Heart right ventricle (tissue), 16 donors: ENCODE results near the gene ZBTB7A. TPM values are rescaled to one million over a fixed set of nuclear protein-coding genes. Genes with fewer than 3 reads are reported as not detected.

Experiments
- ATAC-seq, 8 donors: fragments of 200-7000 bp; cut with Tn5 transposase; one replicate each; pipeline ENCODE4 v1.9.1; 2020; ENCODE audit warnings: mild to moderate bottlenecking in 8 of 8, moderate library complexity in 8 of 8, moderate number of reproducible peaks in 1 of 8
- DNase-seq, 2 donors: peaks; one replicate each; pipeline ENCODE4 v3.0.0-alpha.2; 2020
- H3K27ac ChIP-seq, 10 donors: fragments of 200-600 bp; sonication (generic) in 2 of 10; one replicate each; pipeline versions ENCODE4 v1.5.0 to v1.8.0; 2020 to 2022; ENCODE audit warnings: mild to moderate bottlenecking in 3 of 10
- H3K27me3 ChIP-seq, 7 donors: fragments of 200-600 bp; one replicate each; pipeline ENCODE4 v1.8.0; 2021 to 2022; ENCODE audit warnings: mild to moderate bottlenecking in 2 of 7
- H3K36me3 ChIP-seq, 9 donors: fragments of 200-600 bp; sonication (generic) in 1 of 9; one replicate each; pipeline versions ENCODE4 v1.5.0 to v1.8.0; 2020 to 2022; ENCODE audit warnings: mild to moderate bottlenecking in 2 of 9
- H3K4me1 ChIP-seq, 9 donors: fragments of 200-600 bp; sonication (generic) in 1 of 9; one replicate each; pipeline versions ENCODE4 v1.5.0 to v1.8.0; 2020 to 2022; ENCODE audit warnings: mild to moderate bottlenecking in 4 of 9
- H3K4me3 ChIP-seq, 10 donors: fragments of 200-600 bp; sonication (generic) in 2 of 10; one replicate each; pipeline versions ENCODE4 v1.5.0 to v1.8.0; 2020 to 2022; ENCODE audit warnings: mild to moderate bottlenecking in 7 of 10, moderate library complexity in 2 of 10
- H3K9me3 ChIP-seq, 11 donors: fragments of 200-600 bp in 10 of 11; sonication (generic) in 2 of 11; one replicate each; pipeline versions ENCODE4 v1.5.0 to v1.8.0; 2013 to 2022; ENCODE audit warnings: mild to moderate bottlenecking in 2 of 11, control low read depth in 1 of 11, moderate library complexity in 1 of 11
- CTCF ChIP-seq, 9 donors: fragments of 200-600 bp; sonication (generic) in 2 of 9; IDR thresholded peaks; one replicate each; pipeline versions ENCODE4 v1.5.0 to v1.8.0; 2021 to 2022; ENCODE audit warnings: antibody characterized with exemption in 9 of 9, mild to moderate bottlenecking in 5 of 9, moderate library complexity in 1 of 9
- WGBS, 2 donors: extraction: QIAGEN DNeasy Blood & Tissue Kit; methylation state at CpG; one replicate each; pipeline ENCODE4 v1.1.7; 2013; ENCODE audit warnings: inconsistent platforms in 1 of 2; 5-methylcytosine and 5-hydroxymethylcytosine counted together
- intact Hi-C, 10 donors: fragments of 100-400 bp; cut with DNase I; formaldehyde crosslinking; loops; one replicate each; pipeline versions ENCODE4 v1.11.1 to v1.14.2; 2022
- polyA plus RNA-seq, 2 donors: library from polyadenylated mRNA; stranded (reverse); fragments of 200-250 nt; gene quantifications; one replicate each; pipeline ENCODE4 v1.2.3, GENCODE V29; 2013
- total RNA-seq, 10 donors: library from RNA; stranded (reverse); fragmentation: NEBNext Ultra II Directional in 3 of 10; extraction: Animal tissue kit (Norgen Biotek cat#: 25700) in 3 of 10; gene quantifications; one replicate each; pipeline versions ENCODE4 v1.2.1 to v1.2.4, GENCODE V29; 2021 to 2023
- donor health status: Arrhythmogenic right ventricular cardiomyopathy.
- donor health status: ischemic (EF 13 %, LVEDD 7.1; RV severe dilation, severe dysfunction).
- donor health status: healthy with polysubstance abuse.
- donor health status: DM: no; HTN: yes; CAD: no.
- donor health status: DM: no; HTN: no; CAD: no.
- donor health status: ischemic (EF 25% LVEDD 6.9; RV normal size, moderate dysfunction).
- donor health status: ischemic (EF 25% LVEDD 5.7; RV mildly dilated, moderate dysfunction).
- donor health status: healthy.
- donor health status: DM: yes; HTN: yes; CAD: no.
- donor health status: Ischemic cardiomyopathy.
- donor health status: ischemic (EF 35%, LVEDD 5.7; RV mildly dilated, moderate dysfunction).
- donor health status: nonischemic (EF 11% LVEDD 7.7; RV severe dilation, severe dysfunction).
- donor health status: DM: yes; HTN: yes; CAD: no.
- donor health status: PGD.
- donor health status: ischemic (EF 29% LVEDD 5.4; RV normal size, mild dysfunction).
- donor health status: nonischemic (EF 23%, LVEDD 6.1; RV moderate dilation, normal function).

ZBTB7A gene
- total and polyA plus RNA-seq, 12 donors: 9.6 to 40.5 (median 25.2) TPM

- intact Hi-C loops: loop anchor here in 1 of 10 donors (5.0 kb wide), 1 partner anchor 45 kb away; no protein-coding TSS in a partner anchor
- Histone ChIP-seq H3K4me1 (peaks cover 10 to 53% (median 44%) of the 10 kb centered on the region in 9 donors), H3K27ac (peak overlapping the region in 3 of 10 donors; percentile 77 to 87 (median 84)), H3K4me3 (no peak overlapping the region), H3K36me3 (peaks cover 0 to 82% (median 22%) of the 10 kb centered on the region in 9 donors), H3K9me3 (peaks cover 0 to 6% (median 0%) of the 10 kb centered on the region in 11 donors), H3K27me3 (no peaks in the 10 kb centered on the region)
- WGBS, 2 donors: 95 to 96% methylated on average over 15 of the region's 15 CpGs
- TF ChIP-seq CTCF (IDR thresholded peaks at IDR 0.05): no peak
- ATAC-seq (no peak), DNase-seq (no peak)
Measured at GRCh38 chr19:4016903-4017638, 49.6 kb downstream of the ZBTB7A start.

- Histone ChIP-seq H3K27me3 (no peaks in the 10 kb centered on the region), H3K4me3 (peak overlapping the region in 1 of 10 donors; percentile 27), H3K27ac (peak overlapping the region in 9 of 10 donors; percentile 26 to 87 (median 75)), H3K36me3 (peaks cover 0 to 78% (median 22%) of the 10 kb centered on the region in 9 donors), H3K9me3 (peaks cover 0 to under 1% (median 0%) of the 10 kb centered on the region in 11 donors), H3K4me1 (peaks cover 11 to 55% (median 46%) of the 10 kb centered on the region in 9 donors)
- TF ChIP-seq CTCF (IDR thresholded peaks at IDR 0.05): no peak
- WGBS, 2 donors: 86 to 91% methylated on average over 12 of the region's 12 CpGs
- intact Hi-C loops: loop anchor here in 1 of 10 donors (5.0 kb wide), 1 partner anchor 46 kb away; no protein-coding TSS in a partner anchor
- DNase-seq (no peak), ATAC-seq (no peak)
Measured at GRCh38 chr19:4016486-4016885, 50.2 kb downstream of the ZBTB7A start.

- intact Hi-C loops: loop anchor here in 1 of 10 donors (5.0 kb wide), 1 partner anchor 46 kb away; no protein-coding TSS in a partner anchor
- 67 to 77% methylated on average over 37 of the region's 37 CpGs for WGBS, 2 donors
Measured at GRCh38 chr19:4015705-4016402, 50.8 kb downstream of the ZBTB7A start.

More at GRCh38 chr19:4015705-4016402, 50.8 kb downstream of the ZBTB7A start:
- DNase-seq: no peak
- H3K36me3 ChIP-seq: peaks cover 0 to 78% (median 22%) of the 10 kb centered on the region in 9 donors
- H3K27ac ChIP-seq: peak overlapping the region; percentile 26 to 87 (median 75)
- no peaks in the 10 kb centered on the region for H3K9me3 ChIP-seq
- peak overlapping the region in 9 of 10 donors; percentile 2 to 43 (median 30) for H3K4me3 ChIP-seq
- ATAC-seq: peak in 4 of 8 donors; percentile 5 to 34 (median 12)
- H3K4me1 ChIP-seq: peaks cover 16 to 61% (median 52%) of the 10 kb centered on the region in 9 donors
- TF ChIP-seq CTCF (IDR thresholded peaks at IDR 0.05): no peak
- no peaks in the 10 kb centered on the region for H3K27me3 ChIP-seq
